ENCODE results near the gene GRK5.
A peak's percentile ranks its signal among the peaks of the same experiment; 100 is the strongest.

Gene GRK5

DNA sequence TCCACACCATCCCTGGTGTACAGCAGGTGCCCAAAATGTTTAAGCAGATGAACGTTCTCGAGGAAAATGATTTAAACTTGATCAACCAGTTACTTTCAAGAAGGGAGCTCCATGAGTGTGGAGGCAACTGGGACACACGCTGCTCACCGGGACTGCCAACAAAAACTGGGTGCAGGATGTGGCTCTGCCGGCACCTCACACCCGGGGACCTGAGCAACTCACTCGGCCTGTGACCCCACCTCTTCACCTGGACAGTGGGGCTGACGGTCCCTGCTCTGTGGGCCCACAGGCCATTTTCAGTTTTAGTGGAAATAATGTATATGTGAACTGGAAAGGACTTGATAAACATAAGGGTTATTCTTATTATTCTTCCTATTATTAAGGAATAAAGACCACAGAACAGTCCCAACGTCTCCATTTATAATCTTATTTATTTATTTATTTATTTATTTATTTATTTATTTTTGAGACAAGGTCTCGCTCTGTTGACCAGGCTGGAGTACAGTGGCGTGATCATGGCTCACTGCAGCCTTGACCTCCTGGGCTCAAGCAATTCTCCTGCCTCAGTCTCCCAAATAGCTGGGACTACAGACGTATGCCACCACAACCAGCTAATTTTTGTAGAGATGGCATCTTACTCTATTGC, 274.5 kb downstream of the GRK5 start:
- DNase-seq (ENCODE audit: low read depth), result no peak
- no peak overlapping the region for H3K4me3 ChIP-seq (ENCODE audit: low read depth, low read length)
- TF ChIP-seq MYC (IDR thresholded peaks at IDR 0.05; ENCODE audit: low read depth, low read length), result no peak

DNA sequence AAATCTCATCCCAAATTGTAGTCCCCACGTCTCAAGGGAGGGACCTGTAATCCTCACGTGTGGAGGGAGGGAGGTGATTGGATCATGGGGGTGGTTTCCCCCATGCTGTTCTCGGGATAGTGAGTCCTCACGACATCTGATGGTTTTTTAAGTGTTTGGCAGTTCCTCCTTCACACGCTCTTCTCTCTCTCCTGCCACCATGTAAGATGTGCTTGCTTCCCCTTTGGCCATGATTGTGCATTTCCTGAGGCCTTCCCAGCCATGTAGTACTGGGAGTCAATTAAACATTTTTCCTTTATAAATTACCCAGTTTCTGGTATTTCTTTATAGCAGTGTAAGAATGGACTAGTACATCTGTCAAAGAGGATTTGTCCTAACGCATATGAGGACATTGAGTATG, 275.6 kb downstream of the GRK5 start:
- H3K4me3 ChIP-seq (ENCODE audit: low read depth, low read length), result no peak overlapping the region
- TF ChIP-seq POLR2A (IDR thresholded peaks at IDR 0.05; ENCODE audit: extremely low read depth, insufficient read length) (no peak), MYC (IDR thresholded peaks at IDR 0.05; ENCODE audit: low read depth, low read length) (no peak)
- TF ChIP-seq, protein P1, sequence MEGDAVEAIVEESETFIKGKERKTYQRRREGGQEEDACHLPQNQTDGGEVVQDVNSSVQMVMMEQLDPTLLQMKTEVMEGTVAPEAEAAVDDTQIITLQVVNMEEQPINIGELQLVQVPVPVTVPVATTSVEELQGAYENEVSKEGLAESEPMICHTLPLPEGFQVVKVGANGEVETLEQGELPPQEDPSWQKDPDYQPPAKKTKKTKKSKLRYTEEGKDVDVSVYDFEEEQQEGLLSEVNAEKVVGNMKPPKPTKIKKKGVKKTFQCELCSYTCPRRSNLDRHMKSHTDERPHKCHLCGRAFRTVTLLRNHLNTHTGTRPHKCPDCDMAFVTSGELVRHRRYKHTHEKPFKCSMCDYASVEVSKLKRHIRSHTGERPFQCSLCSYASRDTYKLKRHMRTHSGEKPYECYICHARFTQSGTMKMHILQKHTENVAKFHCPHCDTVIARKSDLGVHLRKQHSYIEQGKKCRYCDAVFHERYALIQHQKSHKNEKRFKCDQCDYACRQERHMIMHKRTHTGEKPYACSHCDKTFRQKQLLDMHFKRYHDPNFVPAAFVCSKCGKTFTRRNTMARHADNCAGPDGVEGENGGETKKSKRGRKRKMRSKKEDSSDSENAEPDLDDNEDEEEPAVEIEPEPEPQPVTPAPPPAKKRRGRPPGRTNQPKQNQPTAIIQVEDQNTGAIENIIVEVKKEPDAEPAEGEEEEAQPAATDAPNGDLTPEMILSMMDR (IDR thresholded peaks at IDR 0.05; ENCODE audit: low read depth, low read length), result no peak
- TF ChIP-seq, protein P2, sequence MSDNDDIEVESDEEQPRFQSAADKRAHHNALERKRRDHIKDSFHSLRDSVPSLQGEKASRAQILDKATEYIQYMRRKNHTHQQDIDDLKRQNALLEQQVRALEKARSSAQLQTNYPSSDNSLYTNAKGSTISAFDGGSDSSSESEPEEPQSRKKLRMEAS (IDR thresholded peaks at IDR 0.05; ENCODE audit: low read depth, low read length), result no peak
- DNase-seq (ENCODE audit: low read depth), result peak; percentile 46

DNA sequence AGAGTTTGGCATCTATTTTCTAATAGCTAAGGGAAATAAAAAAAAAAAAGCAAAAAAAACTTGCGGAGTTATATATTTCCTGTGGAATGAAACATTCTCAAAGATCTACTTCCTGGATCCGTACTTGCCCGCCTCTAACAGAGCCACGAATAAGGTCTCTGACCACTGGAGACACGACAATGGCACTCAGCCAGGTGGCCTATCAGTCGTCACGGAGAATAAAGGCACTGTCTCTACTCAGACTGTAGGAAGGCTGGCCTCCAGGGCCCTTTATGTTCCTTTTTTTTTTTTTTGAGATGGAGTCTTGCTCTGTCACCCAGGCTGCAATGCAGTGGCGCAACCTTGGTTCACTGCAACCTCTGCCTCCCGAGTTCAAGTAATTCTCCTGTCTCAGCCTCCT, 276.5 kb downstream of the GRK5 start:
- no peak for TF ChIP-seq POLR2A (IDR thresholded peaks at IDR 0.05; ENCODE audit: extremely low read depth, insufficient read length)
- no peak for TF ChIP-seq MYC (IDR thresholded peaks at IDR 0.05; ENCODE audit: low read depth, low read length)
- TF ChIP-seq, protein P1 (IDR thresholded peaks at IDR 0.05; ENCODE audit: low read depth, low read length), result no peak
- TF ChIP-seq, protein P2 (IDR thresholded peaks at IDR 0.05; ENCODE audit: low read depth, low read length), result no peak
- H3K4me3 ChIP-seq (ENCODE audit: low read depth, low read length), result no peak overlapping the region
- peak; percentile 33 for DNase-seq (ENCODE audit: low read depth)

DNA sequence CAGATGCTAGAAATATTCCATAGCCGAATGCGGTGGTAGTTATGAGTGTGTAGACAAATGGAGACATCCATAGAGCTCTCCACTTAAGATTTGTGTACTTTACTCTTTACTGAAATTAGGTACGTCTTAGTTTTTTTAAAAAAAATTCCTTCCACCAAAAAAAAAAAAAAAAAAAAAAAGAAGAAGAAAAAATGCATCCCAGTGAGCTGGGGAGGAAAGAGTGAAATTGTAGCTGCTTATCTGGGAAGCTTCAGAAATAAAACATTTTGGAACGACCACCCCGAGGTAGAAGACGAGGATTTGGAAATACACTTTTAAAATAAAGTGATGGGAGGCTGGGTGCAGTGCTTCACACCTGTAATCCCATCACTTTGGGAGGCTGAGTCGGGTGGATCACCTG, 281.3 kb downstream of the GRK5 start:
- TF ChIP-seq POLR2A (IDR thresholded peaks at IDR 0.05; ENCODE audit: extremely low read depth, insufficient read length) (no peak), MYC (IDR thresholded peaks at IDR 0.05; ENCODE audit: low read depth, low read length) (no peak)
- TF ChIP-seq, protein P1 (IDR thresholded peaks at IDR 0.05; ENCODE audit: low read depth, low read length), result no peak
- TF ChIP-seq, protein P2 (IDR thresholded peaks at IDR 0.05; ENCODE audit: low read depth, low read length), result no peak
- H3K4me3 ChIP-seq (ENCODE audit: low read depth, low read length), result no peak overlapping the region
- DNase-seq (ENCODE audit: low read depth), result no peak

DNA sequence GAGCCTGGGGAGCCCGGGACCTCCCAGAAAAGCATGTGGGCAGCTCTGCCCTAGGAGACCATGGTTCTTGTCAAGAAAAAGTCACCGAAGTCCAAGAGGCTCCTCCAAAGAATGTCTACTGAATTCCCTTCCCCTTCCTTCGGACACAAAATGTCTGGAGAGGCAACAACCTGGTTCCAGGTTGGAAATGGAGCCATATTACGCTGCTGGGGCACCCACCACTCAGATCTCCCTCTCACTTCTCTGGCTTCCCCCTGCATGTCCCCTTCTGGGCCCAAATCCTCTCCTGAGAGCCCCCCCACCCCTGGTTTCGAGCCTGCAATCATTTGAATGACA, 282.6 kb downstream of the GRK5 start:
- TF ChIP-seq, protein P2 (IDR thresholded peaks at IDR 0.05; ENCODE audit: low read depth, low read length), result no peak
- no peak overlapping the region for H3K4me3 ChIP-seq (ENCODE audit: low read depth, low read length)
- DNase-seq (ENCODE audit: low read depth), result no peak

DNA sequence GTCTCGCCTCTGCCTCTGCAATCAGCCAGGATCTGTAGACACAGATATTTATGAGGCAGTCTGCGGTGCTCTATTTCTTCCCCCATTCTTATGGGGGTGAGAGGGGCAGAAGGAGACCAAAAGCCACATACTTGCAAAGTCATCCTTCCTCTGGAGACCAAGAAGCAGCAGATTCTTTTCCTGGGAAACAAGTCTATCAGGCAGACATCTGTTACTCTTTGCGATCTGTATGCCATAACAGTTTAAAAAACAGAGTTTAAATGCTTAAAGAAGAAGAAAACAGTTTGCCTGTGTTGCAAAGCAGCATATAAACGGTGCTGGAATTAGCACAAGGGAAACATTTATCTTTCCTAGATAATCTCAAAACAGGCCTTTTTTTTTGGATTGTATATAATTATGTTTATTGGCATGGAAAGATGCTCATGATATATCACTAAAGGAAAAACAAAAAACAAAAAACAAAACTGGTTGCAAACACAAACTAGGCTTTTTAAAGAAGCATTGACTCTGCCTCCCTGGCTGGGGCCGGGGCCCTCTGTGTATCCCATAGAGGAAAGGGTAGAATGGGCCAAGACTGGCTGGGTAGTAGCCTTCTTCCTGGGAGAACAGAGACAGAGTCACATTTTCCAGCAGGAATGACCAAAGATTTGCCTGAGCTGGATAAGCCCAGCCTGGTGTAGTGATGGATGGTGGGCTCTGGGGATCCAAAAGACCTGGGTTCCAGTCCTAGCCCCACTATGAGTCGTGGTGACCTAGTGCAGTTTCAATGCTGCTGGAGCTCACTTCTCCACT, 284.8 kb downstream of the GRK5 start:
- DNase-seq (ENCODE audit: low read depth), result peak; percentile 46
- TF ChIP-seq, protein P1 (IDR thresholded peaks at IDR 0.05; ENCODE audit: low read depth, low read length), result no peak
- TF ChIP-seq POLR2A (IDR thresholded peaks at IDR 0.05; ENCODE audit: extremely low read depth, insufficient read length), result no peak
- TF ChIP-seq, protein P2 (IDR thresholded peaks at IDR 0.05; ENCODE audit: low read depth, low read length), result no peak
- no peak for TF ChIP-seq MYC (IDR thresholded peaks at IDR 0.05; ENCODE audit: low read depth, low read length)
- no peak overlapping the region for H3K4me3 ChIP-seq (ENCODE audit: low read depth, low read length)
